ENCODE results near the gene MRPL17.

The MRPL17 gene

DNA sequence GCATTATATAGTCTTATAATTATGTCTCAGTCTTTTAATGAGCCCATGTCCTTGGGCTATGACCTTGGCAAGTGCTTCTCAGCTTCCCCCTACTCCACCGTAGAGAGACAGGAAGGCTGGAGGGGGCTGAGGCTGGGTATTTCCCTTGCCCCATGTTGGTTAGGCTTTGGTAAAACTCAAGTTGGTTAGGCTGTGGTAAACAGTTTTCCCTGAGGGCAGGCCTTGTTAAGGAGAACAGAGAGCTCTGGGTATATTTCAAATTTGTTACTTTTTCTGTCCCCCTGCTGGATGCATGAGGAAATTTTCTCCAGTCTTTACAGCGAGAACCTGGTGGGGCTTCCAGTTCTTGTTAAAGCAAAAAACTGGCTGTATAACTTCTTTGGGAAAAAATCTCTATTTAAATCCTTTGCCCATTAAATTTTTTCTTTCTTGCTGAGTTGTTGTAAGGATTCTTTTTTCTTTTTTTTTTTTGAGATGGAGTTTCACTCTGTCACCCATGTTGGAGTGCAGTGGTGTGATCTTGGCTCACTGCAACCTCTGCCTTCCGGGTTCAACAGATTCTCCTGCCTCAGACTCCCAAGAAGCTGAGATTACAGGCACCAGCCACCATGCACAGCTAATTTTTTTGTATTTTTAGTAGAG is 15.3 kb downstream of the MRPL17 start:
- Mint-ChIP-seq H3K9me3 (peaks cover 4% of the 10 kb centered on the region), H3K36me3 (ENCODE audit: low read depth) (no peaks in the 10 kb centered on the region), H3K4me3 (no peak overlapping the region), H3K27ac (no peak overlapping the region), H3K4me1 (peaks cover 5% of the 10 kb centered on the region), H3K27me3 (ENCODE audit: low read depth, poor library complexity) (peaks cover 28% of the 10 kb centered on the region)
- TF ChIP-seq, protein P1, sequence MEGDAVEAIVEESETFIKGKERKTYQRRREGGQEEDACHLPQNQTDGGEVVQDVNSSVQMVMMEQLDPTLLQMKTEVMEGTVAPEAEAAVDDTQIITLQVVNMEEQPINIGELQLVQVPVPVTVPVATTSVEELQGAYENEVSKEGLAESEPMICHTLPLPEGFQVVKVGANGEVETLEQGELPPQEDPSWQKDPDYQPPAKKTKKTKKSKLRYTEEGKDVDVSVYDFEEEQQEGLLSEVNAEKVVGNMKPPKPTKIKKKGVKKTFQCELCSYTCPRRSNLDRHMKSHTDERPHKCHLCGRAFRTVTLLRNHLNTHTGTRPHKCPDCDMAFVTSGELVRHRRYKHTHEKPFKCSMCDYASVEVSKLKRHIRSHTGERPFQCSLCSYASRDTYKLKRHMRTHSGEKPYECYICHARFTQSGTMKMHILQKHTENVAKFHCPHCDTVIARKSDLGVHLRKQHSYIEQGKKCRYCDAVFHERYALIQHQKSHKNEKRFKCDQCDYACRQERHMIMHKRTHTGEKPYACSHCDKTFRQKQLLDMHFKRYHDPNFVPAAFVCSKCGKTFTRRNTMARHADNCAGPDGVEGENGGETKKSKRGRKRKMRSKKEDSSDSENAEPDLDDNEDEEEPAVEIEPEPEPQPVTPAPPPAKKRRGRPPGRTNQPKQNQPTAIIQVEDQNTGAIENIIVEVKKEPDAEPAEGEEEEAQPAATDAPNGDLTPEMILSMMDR (IDR thresholded peaks at IDR 0.05): peak; percentile 37
- DNase-seq: no peak

GRCh38 chr11:6666302-6667183 is 16.6 kb downstream of the MRPL17 start:
- Mint-ChIP-seq H3K27ac (no peak overlapping the region), H3K36me3 (ENCODE audit: low read depth) (no peaks in the 10 kb centered on the region), H3K27me3 (ENCODE audit: low read depth, poor library complexity) (peaks cover 33% of the 10 kb centered on the region), H3K9me3 (peaks cover 4% of the 10 kb centered on the region), H3K4me1 (peaks cover 5% of the 10 kb centered on the region), H3K4me3 (no peak overlapping the region)
- DNase-seq: no peak
- TF ChIP-seq, protein P1 (IDR thresholded peaks at IDR 0.05): no peak

GRCh38 chr11:6664551-6664950 is 18.6 kb downstream of the MRPL17 start:
- H3K27me3 Mint-ChIP-seq (ENCODE audit: low read depth, poor library complexity): peaks cover 33% of the 10 kb centered on the region
- no peak overlapping the region for H3K4me3 Mint-ChIP-seq
- H3K27ac Mint-ChIP-seq: no peak overlapping the region
- H3K4me1 Mint-ChIP-seq: peaks cover 5% of the 10 kb centered on the region
- no peaks in the 10 kb centered on the region for H3K36me3 Mint-ChIP-seq (ENCODE audit: low read depth)
- no peak for DNase-seq
- TF ChIP-seq, protein P1 (IDR thresholded peaks at IDR 0.05): no peak
- H3K9me3 Mint-ChIP-seq: peaks cover 4% of the 10 kb centered on the region

DNA sequence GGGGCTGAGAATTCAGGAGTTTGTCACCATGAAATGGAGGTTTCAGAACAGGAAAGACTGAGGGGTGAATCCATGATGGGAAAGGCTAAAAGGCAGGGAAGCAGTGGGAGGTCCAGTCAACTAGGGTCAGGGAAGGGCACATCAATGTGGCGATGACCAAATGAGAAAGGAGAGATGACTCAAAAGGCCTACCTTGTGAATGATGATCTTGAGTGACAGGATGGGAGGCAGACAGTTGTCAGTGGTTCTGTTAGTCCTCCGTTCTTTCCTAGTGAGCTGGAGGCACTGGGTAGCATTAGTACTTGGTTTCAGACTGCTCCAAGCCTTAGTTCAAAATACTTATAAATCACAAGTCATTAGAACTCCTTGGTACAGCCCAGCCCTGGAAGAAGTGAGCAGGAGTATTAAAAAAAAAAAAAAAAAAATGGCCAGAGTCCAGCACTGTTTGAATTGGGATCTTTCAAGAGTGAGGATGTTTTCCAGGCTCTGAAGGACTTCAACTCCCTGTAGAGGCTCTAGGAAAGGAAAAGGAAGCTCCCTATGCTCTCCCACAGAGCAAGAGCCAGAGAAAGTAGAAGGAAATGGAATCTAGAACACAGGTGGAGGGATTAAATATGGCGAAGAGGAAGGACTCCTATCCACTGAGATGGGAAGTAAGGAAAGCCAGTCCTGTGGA is 19.2 kb downstream of the MRPL17 start:
- TF ChIP-seq, protein P1 (IDR thresholded peaks at IDR 0.05): no peak
- DNase-seq: no peak
- peaks cover 4% of the 10 kb centered on the region for H3K9me3 Mint-ChIP-seq
- H3K27ac Mint-ChIP-seq: no peak overlapping the region
- no peaks in the 10 kb centered on the region for H3K36me3 Mint-ChIP-seq (ENCODE audit: low read depth)
- H3K4me3 Mint-ChIP-seq: no peak overlapping the region
- peaks cover 5% of the 10 kb centered on the region for H3K4me1 Mint-ChIP-seq
- H3K27me3 Mint-ChIP-seq (ENCODE audit: low read depth, poor library complexity): peaks cover 33% of the 10 kb centered on the region

- no peaks in the 10 kb centered on the region for H3K9me3 Mint-ChIP-seq
- no peak for DNase-seq
- no peak overlapping the region for H3K4me3 Mint-ChIP-seq
- no peak overlapping the region for H3K27ac Mint-ChIP-seq
- TF ChIP-seq, protein P1 (IDR thresholded peaks at IDR 0.05): no peak
- H3K36me3 Mint-ChIP-seq (ENCODE audit: low read depth): no peaks in the 10 kb centered on the region
- peaks cover 17% of the 10 kb centered on the region for H3K4me1 Mint-ChIP-seq
- peaks cover 22% of the 10 kb centered on the region for H3K27me3 Mint-ChIP-seq (ENCODE audit: low read depth, poor library complexity)
Observed at GRCh38 chr11:6660712-6661111, 22.4 kb downstream of the MRPL17 start.

All from nephron progenitor cell (in vitro differentiated cells).